Liver (tissue), 9 donors: ENCODE data around the gene HS6ST3. TPM values are rescaled to one million over a fixed set of nuclear protein-coding genes. Genes with fewer than 3 reads are reported as not detected.

Experiments
- DNase-seq: peaks from one replicate; pipeline ENCODE4 v3.0.0-alpha.2; 2017; ENCODE audit warnings: low spot score
- H3K27ac ChIP-seq, 2 donors: one replicate each; pipeline ENCODE4 v1.7.0; 2013; ENCODE audit warnings: inconsistent platforms in 2 of 2, low read length in 2 of 2, control low read depth in 1 of 2, low read depth in 1 of 2, mild to moderate bottlenecking in 1 of 2
- H3K27me3 ChIP-seq, 4 donors: one replicate each; pipeline versions ENCODE4 v1.6.1 to v1.7.0; 2013; ENCODE audit warnings: low read length in 3 of 4, inconsistent platforms in 1 of 4, mild to moderate bottlenecking in 1 of 4, moderate library complexity in 1 of 4; ENCODE audit not compliant: control insufficient read depth in 4 of 4, insufficient read depth in 4 of 4
- H3K36me3 ChIP-seq, 4 donors: one replicate each; pipeline versions ENCODE4 v1.6.1 to v1.7.0; 2013; ENCODE audit warnings: low read length in 3 of 4, mild to moderate bottlenecking in 3 of 4, low read depth in 1 of 4, moderate library complexity in 1 of 4; ENCODE audit not compliant: control insufficient read depth in 4 of 4, insufficient read depth in 3 of 4
- H3K4me1 ChIP-seq, 4 donors: one replicate each; pipeline versions ENCODE4 v1.6.1 to v1.7.0; 2013; ENCODE audit warnings: low read length in 3 of 4, mild to moderate bottlenecking in 3 of 4, moderate library complexity in 1 of 4; ENCODE audit not compliant: control insufficient read depth in 4 of 4, insufficient read depth in 4 of 4
- H3K4me3 ChIP-seq, 3 donors: one replicate each; pipeline versions ENCODE4 v1.6.1 to v1.7.0; 2013; ENCODE audit warnings: low read length in 3 of 3, control low read depth in 1 of 3, low read depth in 1 of 3, mild to moderate bottlenecking in 1 of 3
- H3K9ac ChIP-seq, 2 donors: one replicate each; pipeline ENCODE4 v1.7.0; 2013; ENCODE audit warnings: low read length in 2 of 2, mild to moderate bottlenecking in 2 of 2, moderate library complexity in 2 of 2, control low read depth in 1 of 2, low read depth in 1 of 2
- H3K9me3 ChIP-seq, 4 donors: one replicate each; pipeline versions ENCODE4 v1.6.1 to v1.7.0; 2013; ENCODE audit warnings: low read length in 3 of 4; ENCODE audit not compliant: control insufficient read depth in 4 of 4
- ATF3 ChIP-seq: IDR thresholded peaks from 2 replicates; pipeline ENCODE4 v1.6.1; 2016; ENCODE audit warnings: antibody characterized with exemption
- CTCF ChIP-seq: fragments of 150-350 bp; IDR thresholded peaks from 2 replicates; pipeline ENCODE4 v1.5.1; 2017; ENCODE audit warnings: improper control_type of control experiment, low read depth, low read length; ENCODE audit not compliant: missing input control
- EGR1 ChIP-seq, 2 donors: IDR thresholded peaks; 2 replicates each; pipeline ENCODE4 v1.6.1; 2016 to 2018; ENCODE audit warnings: antibody characterized with exemption in 2 of 2, low read depth in 2 of 2
- FOXA1 ChIP-seq: IDR thresholded peaks from 2 replicates; pipeline ENCODE4 v1.6.1; 2016; ENCODE audit warnings: antibody characterized with exemption
- FOXA2 ChIP-seq: IDR thresholded peaks from 2 replicates; pipeline ENCODE4 v1.6.1; 2016; ENCODE audit warnings: antibody characterized with exemption
- GABPA ChIP-seq, 2 donors: IDR thresholded peaks in 1 of 2; conservative IDR thresholded peaks in 1 of 2; 2 replicates each; pipeline ENCODE4 v1.6.1; 2016; ENCODE audit warnings: antibody characterized with exemption in 2 of 2, mild to moderate bottlenecking in 1 of 2, moderate library complexity in 1 of 2
- HNF4A ChIP-seq, 2 donors: conservative IDR thresholded peaks; 2 replicates each; pipeline ENCODE4 v1.6.1; 2016; ENCODE audit warnings: antibody characterized with exemption in 2 of 2, mild to moderate bottlenecking in 2 of 2
- HNF4G ChIP-seq: IDR thresholded peaks from 2 replicates; pipeline ENCODE4 v1.6.1; 2016; ENCODE audit warnings: antibody characterized with exemption
- JUND ChIP-seq, 2 donors: IDR thresholded peaks; 2 replicates each; pipeline ENCODE4 v1.6.1; 2016; ENCODE audit warnings: antibody characterized with exemption in 2 of 2
- MAX ChIP-seq: IDR thresholded peaks from 2 replicates; pipeline ENCODE4 v1.6.1; 2016; ENCODE audit warnings: antibody characterized with exemption
- NR2F2 ChIP-seq: IDR thresholded peaks from 2 replicates; pipeline ENCODE4 v1.6.1; 2016; ENCODE audit warnings: antibody characterized with exemption
- RAD21 ChIP-seq, 2 donors: IDR thresholded peaks; 2 replicates each; pipeline ENCODE4 v1.6.1; 2016; ENCODE audit warnings: antibody characterized with exemption in 2 of 2, mild to moderate bottlenecking in 2 of 2
- REST ChIP-seq: IDR thresholded peaks from 2 replicates; pipeline ENCODE4 v1.6.1; 2016; ENCODE audit warnings: antibody characterized with exemption, mild to moderate bottlenecking
- RXRA ChIP-seq, 2 donors: IDR thresholded peaks; 2 replicates each; pipeline ENCODE4 v1.6.1; 2017 to 2018; ENCODE audit warnings: antibody characterized with exemption in 2 of 2, mild to moderate bottlenecking in 1 of 2
- YY1 ChIP-seq: IDR thresholded peaks from 2 replicates; pipeline ENCODE4 v1.6.1; 2016; ENCODE audit warnings: antibody characterized with exemption, mild to moderate bottlenecking
- ZBTB33 ChIP-seq: IDR thresholded peaks from 2 replicates; pipeline ENCODE4 v1.6.1; 2016; ENCODE audit warnings: antibody characterized with exemption
- WGBS: extraction: QIAGEN DNeasy Blood & Tissue Kit; methylation state at CpG from one replicate; pipeline ENCODE4 v1.1.7; 2013; 5-methylcytosine and 5-hydroxymethylcytosine counted together
- polyA plus RNA-seq, 2 donors: library from polyadenylated mRNA; stranded (reverse) in 1 of 2; unstranded in 1 of 2; fragments of 200-250 nt in 1 of 2; fragments of >200 nt in 1 of 2; fragmentation: Nextera tagmentation in 1 of 2; extraction: Ambion mirVana in 1 of 2; gene quantifications; one replicate each; pipeline versions ENCODE4 v1.2.1 to v1.2.3, GENCODE V29; 2013 to 2015
- total RNA-seq, 2 donors: library from RNA; depleted of rRNA; stranded (reverse); fragments of >200 nt; gene quantifications; one replicate each; pipeline ENCODE4 v1.2.3, GENCODE V29; 2014
- donor health status: healthy.
- donor health status: healthy.
- donor health status: healthy.
- donor health status: healthy.
- donor health status: healthy.

Gene HS6ST3
- total and polyA plus RNA-seq, 4 donors = under 0.01 TPM; not detected in 3

GRCh38 chr13:96821381-96821780, 731.5 kb downstream of the HS6ST3 start (continued):
- TF ChIP-seq JUND (IDR thresholded peaks at IDR 0.05) (no peak), ZBTB33 (no peak), ATF3 (no peak), FOXA1 (no peak), RAD21 (IDR thresholded peaks at IDR 0.05) (no peak), YY1 (no peak), NR2F2 (no peak)

GRCh38 chr13:96821971-96822370, 732.1 kb downstream of the HS6ST3 start:
- H3K4me3 ChIP-seq = no peak overlapping the region
- no peak for DNase-seq
- no peaks in the 10 kb centered on the region for H3K4me1 ChIP-seq
- no peak overlapping the region for H3K27ac ChIP-seq
- 77% methylated on average over 9 of the region's 9 CpGs for WGBS
- no peak overlapping the region for H3K9ac ChIP-seq
- no peaks in the 10 kb centered on the region for H3K9me3 ChIP-seq
- no peaks in the 10 kb centered on the region for H3K36me3 ChIP-seq
- TF ChIP-seq REST (no peak), FOXA1 (no peak), MAX (no peak), EGR1 (IDR thresholded peaks at IDR 0.05; ENCODE audit: low read depth in 2 of 2) (no peak), FOXA2 (no peak), YY1 (no peak), CTCF (no peak), HNF4A (conservative IDR thresholded peaks at IDR 0.05) (no peak), HNF4G (no peak), ATF3 (no peak), GABPA (IDR thresholded peaks at IDR 0.05 in 1 of 2, conservative IDR thresholded peaks at IDR 0.05 in 1 of 2) (no peak), RXRA (IDR thresholded peaks at IDR 0.05) (no peak)
- no peaks in the 10 kb centered on the region for H3K27me3 ChIP-seq
